ENCODE measurements around the gene KCNJ9.

DNA sequence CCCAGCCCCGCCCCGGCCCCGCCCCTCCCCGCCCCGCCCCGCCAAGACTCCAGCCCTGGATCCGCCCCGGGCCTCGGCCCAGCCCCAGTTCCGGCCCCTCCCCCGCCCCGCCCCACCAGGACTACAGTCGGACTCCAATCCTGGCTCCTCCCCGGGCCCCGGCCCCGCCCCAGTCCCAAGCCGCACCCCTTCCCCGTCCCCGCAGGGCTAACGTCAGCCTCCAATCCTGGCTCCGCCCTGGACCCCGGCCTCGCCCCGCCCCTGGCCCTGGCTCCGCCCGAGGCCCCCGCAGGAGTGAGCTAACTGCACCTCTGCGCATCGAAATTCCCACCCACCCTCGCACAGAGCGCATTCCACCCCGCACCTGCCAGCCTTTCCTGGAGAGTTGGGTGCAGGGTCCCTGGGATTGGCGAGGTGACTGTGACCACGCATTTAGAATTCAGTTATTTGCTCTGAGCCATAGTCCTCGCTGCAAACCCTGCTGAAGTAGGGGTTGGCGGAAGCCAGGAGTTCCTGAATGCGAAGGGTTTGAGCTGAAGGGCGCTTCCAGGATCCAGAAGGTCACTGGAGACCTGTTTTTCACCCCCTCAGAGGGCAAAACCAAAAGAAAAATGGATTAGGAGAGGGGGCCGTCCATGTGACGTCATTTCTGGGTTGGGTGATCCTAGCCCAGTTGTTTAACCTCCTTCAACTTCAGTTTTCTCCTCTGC, 17.7 kb downstream of the KCNJ9 start:
- TF ChIP-seq EZH2 (IDR thresholded peaks at IDR 0.05; ENCODE audit: borderline replicate concordance, insufficient read depth, low read length, poor library complexity, severe bottlenecking) (no peak), EP300 (conservative IDR thresholded peaks at IDR 0.05; ENCODE audit: poor library complexity, severe bottlenecking) (no peak), POLR2AphosphoS5 (IDR thresholded peaks at IDR 0.05) (no peak), TAF1 (IDR thresholded peaks at IDR 0.05; ENCODE audit: low read depth) (no peak), MXI1 (conservative IDR thresholded peaks at IDR 0.05; ENCODE audit: poor library complexity, severe bottlenecking) (no peak), SMC3 (conservative IDR thresholded peaks at IDR 0.05; ENCODE audit: poor library complexity) (no peak)
- TF ChIP-seq, protein P1, sequence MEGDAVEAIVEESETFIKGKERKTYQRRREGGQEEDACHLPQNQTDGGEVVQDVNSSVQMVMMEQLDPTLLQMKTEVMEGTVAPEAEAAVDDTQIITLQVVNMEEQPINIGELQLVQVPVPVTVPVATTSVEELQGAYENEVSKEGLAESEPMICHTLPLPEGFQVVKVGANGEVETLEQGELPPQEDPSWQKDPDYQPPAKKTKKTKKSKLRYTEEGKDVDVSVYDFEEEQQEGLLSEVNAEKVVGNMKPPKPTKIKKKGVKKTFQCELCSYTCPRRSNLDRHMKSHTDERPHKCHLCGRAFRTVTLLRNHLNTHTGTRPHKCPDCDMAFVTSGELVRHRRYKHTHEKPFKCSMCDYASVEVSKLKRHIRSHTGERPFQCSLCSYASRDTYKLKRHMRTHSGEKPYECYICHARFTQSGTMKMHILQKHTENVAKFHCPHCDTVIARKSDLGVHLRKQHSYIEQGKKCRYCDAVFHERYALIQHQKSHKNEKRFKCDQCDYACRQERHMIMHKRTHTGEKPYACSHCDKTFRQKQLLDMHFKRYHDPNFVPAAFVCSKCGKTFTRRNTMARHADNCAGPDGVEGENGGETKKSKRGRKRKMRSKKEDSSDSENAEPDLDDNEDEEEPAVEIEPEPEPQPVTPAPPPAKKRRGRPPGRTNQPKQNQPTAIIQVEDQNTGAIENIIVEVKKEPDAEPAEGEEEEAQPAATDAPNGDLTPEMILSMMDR (IDR thresholded peaks at IDR 0.05; ENCODE audit: poor library complexity, severe bottlenecking) = no peak

Measured in neural cell (in vitro differentiated cells).